SU-DHL-6 (cell line): ENCODE data around the gene STXBP5.

Experiments
- CTCF ChIP-seq: fragments of 200-600 bp; sonication (generic); IDR thresholded peaks from one replicate; pipeline ENCODE4 v1.5.1; 2017; ENCODE audit warnings: antibody characterized with exemption, mild to moderate bottlenecking, low read length, moderate library complexity; ENCODE audit not compliant: insufficient read depth, poor library complexity, severe bottlenecking
- EZH2phosphoT487 ChIP-seq: fragments of 200-600 bp; sonication (generic), shearing (Covaris generic); conservative IDR thresholded peaks from 2 replicates; pipeline ENCODE4 v1.6.1; 2018; ENCODE audit warnings: mild to moderate bottlenecking, antibody characterized with exemption, low read length, moderate library complexity, mixed read lengths

- TF ChIP-seq CTCF (no peak), EZH2phosphoT487 (no peak)
Observed at GRCh38 chr6:147231589-147231988, 27.4 kb downstream of the STXBP5 start.
